ENCODE results near the gene LRRTM3. TPM values are rescaled to one million over a fixed set of nuclear protein-coding genes. Genes with fewer than 3 reads are reported as not detected.

Gene LRRTM3
- total RNA-seq, 1 experiment from 2014 or later: not detected

- intact Hi-C loops (cut with micrococcal nuclease): no loop called here
- POLR2A ChIA-PET: no interaction called here
These were observed 85.6 kb downstream of the LRRTM3 start for GRCh38 chr10:67011480-67011879.

GRCh38 chr10:67011981-67012380, 86.1 kb downstream of the LRRTM3 start:
- BruUV-seq (replicated peaks): no TSS peak
- ChIA-PET POLR2A (interaction anchor here (0.7 kb wide), 2 partner anchors 12 to 601 kb away, joined by 3 to 5 read pairs; no protein-coding TSS in a partner anchor), CTCF (interaction anchor here (0.5 to 0.6 kb wide), 2 partner anchors 51 to 310 kb away, joined by 3 to 6 read pairs; no protein-coding TSS in a partner anchor)
- intact Hi-C loops (cut with micrococcal nuclease): no loop called here
- TF ChIP-seq CTCF (IDR thresholded peaks at IDR 0.05; ENCODE audit: unreplicated experiment): no peak
- Mint-ChIP-seq H3K27ac (ENCODE audit: low read depth, unreplicated experiment) (no peak overlapping the region), H3K9me3 (ENCODE audit: unreplicated experiment) (no peaks in the 10 kb centered on the region), H3K36me3 (ENCODE audit: insufficient read depth, unreplicated experiment) (no peaks in the 10 kb centered on the region), H3K4me1 (ENCODE audit: insufficient read depth, unreplicated experiment) (no peaks in the 10 kb centered on the region), H3K4me3 (ENCODE audit: unreplicated experiment) (no peak overlapping the region), H3K27me3 (ENCODE audit: insufficient read depth, unreplicated experiment) (peaks cover 11% of the 10 kb centered on the region)
- no peak for DNase-seq (ENCODE audit: unreplicated experiment)

More at GRCh38 chr10:67011480-67011879, 85.6 kb downstream of the LRRTM3 start:
- no peaks in the 10 kb centered on the region for H3K9me3 Mint-ChIP-seq (ENCODE audit: unreplicated experiment)
- BruUV-seq (replicated peaks): no TSS peak
- H3K4me1 Mint-ChIP-seq (ENCODE audit: insufficient read depth, unreplicated experiment): no peaks in the 10 kb centered on the region
- CTCF ChIA-PET: interaction anchor here (0.6 kb wide), 1 partner anchor 51 kb away, joined by 6 read pairs; no protein-coding TSS in a partner anchor
- TF ChIP-seq CTCF (IDR thresholded peaks at IDR 0.05; ENCODE audit: unreplicated experiment): no peak
- no peaks in the 10 kb centered on the region for H3K36me3 Mint-ChIP-seq (ENCODE audit: insufficient read depth, unreplicated experiment)
- H3K27me3 Mint-ChIP-seq (ENCODE audit: insufficient read depth, unreplicated experiment): peaks cover 11% of the 10 kb centered on the region
- no peak overlapping the region for H3K27ac Mint-ChIP-seq (ENCODE audit: low read depth, unreplicated experiment)
- H3K4me3 Mint-ChIP-seq (ENCODE audit: unreplicated experiment): no peak overlapping the region
- no peak for DNase-seq (ENCODE audit: unreplicated experiment)

- no peaks in the 10 kb centered on the region for H3K36me3 Mint-ChIP-seq (ENCODE audit: insufficient read depth, unreplicated experiment)
- intact Hi-C loops (cut with micrococcal nuclease): no loop called here
- no peak overlapping the region for H3K27ac Mint-ChIP-seq (ENCODE audit: low read depth, unreplicated experiment)
- ChIA-PET CTCF (no interaction called here), POLR2A (interaction anchor here (0.6 kb wide), 1 partner anchor 153 kb away, joined by 3 read pairs; no protein-coding TSS in a partner anchor)
- H3K9me3 Mint-ChIP-seq (ENCODE audit: unreplicated experiment): no peaks in the 10 kb centered on the region
- no TSS peak for BruUV-seq (replicated peaks)
- peaks cover under 1% of the 10 kb centered on the region for H3K27me3 Mint-ChIP-seq (ENCODE audit: insufficient read depth, unreplicated experiment)
- DNase-seq (ENCODE audit: unreplicated experiment): peak; percentile 40
- no peak overlapping the region for H3K4me3 Mint-ChIP-seq (ENCODE audit: unreplicated experiment)
- H3K4me1 Mint-ChIP-seq (ENCODE audit: insufficient read depth, unreplicated experiment): no peaks in the 10 kb centered on the region
- no peak for TF ChIP-seq CTCF (IDR thresholded peaks at IDR 0.05; ENCODE audit: unreplicated experiment)
These were observed 89.4 kb downstream of the LRRTM3 start for GRCh38 chr10:67015225-67015624.

DNA sequence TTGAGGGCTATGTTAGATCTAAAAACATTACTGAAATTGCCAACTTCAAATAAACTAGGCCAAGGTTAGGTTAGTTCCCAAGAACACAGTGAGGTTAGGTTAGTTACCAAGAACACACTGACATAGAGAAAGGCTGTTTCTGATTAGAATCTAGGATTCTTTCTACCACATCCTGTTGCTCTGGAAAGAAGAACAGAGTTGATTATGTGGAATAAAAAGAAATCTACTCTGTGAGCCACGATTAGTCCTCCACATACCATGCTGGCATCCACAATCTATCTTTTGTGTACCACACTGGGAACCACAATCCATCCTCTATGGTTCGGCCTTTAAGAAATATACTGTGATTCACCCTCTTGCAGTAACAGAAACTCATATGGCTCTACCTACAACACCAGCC, 91.4 kb downstream of the LRRTM3 start:
- Mint-ChIP-seq H3K27ac (ENCODE audit: low read depth, unreplicated experiment) (no peak overlapping the region), H3K9me3 (ENCODE audit: unreplicated experiment) (no peaks in the 10 kb centered on the region), H3K27me3 (ENCODE audit: insufficient read depth, unreplicated experiment) (peaks cover 14% of the 10 kb centered on the region), H3K4me3 (ENCODE audit: unreplicated experiment) (no peak overlapping the region), H3K36me3 (ENCODE audit: insufficient read depth, unreplicated experiment) (peaks cover 6% of the 10 kb centered on the region), H3K4me1 (ENCODE audit: insufficient read depth, unreplicated experiment) (no peaks in the 10 kb centered on the region)
- no TSS peak for BruUV-seq (replicated peaks)
- ChIA-PET CTCF (no interaction called here), POLR2A (no interaction called here)
- TF ChIP-seq CTCF (IDR thresholded peaks at IDR 0.05; ENCODE audit: unreplicated experiment): no peak
- intact Hi-C loops (cut with micrococcal nuclease): no loop called here
- DNase-seq (ENCODE audit: unreplicated experiment): no peak
